Fibroblast of gingiva (primary cell): Measurements from ENCODE around the gene CAMTA1.

Experiments
- DNase-seq: peaks from one replicate; pipeline ENCODE4 v3.0.0-alpha.2; 2011; ENCODE audit warnings: low read depth

CAMTA1 gene

GRCh38 chr1:7077136-7077535, 291.9 kb downstream of the CAMTA1 start:
- no peak for DNase-seq

- no peak for DNase-seq
These were observed 292.7 kb downstream of the CAMTA1 start for GRCh38 chr1:7077970-7078369.

DNA sequence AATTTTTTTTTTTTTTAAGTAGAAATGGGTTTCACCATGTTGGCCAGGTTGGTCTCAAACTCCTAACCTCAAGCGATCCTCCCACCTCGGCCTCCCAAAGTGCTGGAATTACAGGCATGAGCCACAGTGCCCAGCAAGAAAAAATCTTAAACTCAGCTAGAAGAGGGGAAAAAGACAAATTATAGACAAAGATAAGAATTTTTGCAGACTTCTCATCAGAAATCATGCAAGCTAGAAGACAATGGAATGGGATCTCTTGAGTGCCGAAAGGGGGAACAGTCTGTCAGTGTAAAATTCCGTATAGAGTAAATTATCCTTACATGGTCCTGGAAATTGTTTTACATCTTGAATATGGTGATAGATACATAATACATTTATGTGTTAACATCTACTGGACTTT, 294.4 kb downstream of the CAMTA1 start:
- no peak for DNase-seq

DNA sequence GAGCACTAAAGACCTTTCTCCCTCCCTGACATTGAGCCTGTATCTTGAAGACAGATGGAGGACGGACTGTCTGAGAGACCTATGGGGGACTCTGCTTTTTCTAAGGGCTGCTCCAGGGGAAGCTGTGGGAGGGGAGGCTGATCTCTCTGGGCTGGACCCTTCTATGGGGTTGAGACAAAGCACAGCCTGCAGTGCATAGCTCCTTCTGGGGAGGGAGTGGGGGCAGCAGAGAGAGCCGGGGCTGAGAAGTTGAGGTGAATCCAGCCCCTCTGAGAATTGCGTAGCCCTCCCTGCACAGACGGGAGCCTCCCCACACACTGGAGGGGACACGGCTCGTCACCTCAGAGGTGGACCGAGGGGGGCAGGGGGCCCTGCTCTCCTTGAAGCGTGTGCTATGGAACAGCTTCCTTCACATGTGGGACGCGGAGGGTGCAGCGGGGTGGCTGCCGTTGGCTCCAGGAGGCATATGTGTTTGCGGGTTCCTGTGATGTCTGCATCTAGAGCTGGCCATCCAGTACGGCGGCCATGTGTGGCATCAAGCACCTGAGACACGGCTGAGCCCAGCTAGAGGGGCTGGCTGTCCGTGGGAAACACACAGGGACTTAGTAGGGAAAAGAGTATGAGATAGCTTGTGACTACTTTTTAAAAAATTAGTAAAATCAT, 299.1 kb downstream of the CAMTA1 start:
- DNase-seq: no peak

- DNase-seq: no peak
These were observed 300.3 kb downstream of the CAMTA1 start for GRCh38 chr1:7085521-7085920.

DNA sequence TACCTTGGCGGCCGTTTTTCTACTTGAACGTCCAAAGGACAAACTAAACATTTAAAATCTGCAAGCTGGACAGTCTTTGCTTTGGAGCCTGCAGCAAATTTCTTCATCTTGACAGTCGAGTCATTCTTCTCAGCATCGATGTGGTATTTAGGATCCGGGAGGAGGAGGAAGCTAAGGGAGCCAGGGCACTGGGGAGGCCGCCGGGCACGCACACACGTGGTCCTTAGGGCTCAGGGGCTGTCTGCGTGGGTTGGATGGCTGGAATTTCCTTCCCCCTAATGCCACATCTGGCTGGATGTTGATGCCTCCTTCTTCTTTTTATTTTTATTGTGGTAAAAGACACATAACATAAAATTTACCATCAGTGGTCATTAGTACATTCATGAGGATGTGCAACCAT, 300.9 kb downstream of the CAMTA1 start:
- DNase-seq: no peak

GRCh38 chr1:7087888-7088287, 302.6 kb downstream of the CAMTA1 start:
- DNase-seq: no peak

GRCh38 chr1:7089497-7089896, 304.2 kb downstream of the CAMTA1 start:
- no peak for DNase-seq

- no peak for DNase-seq
These were observed 308.0 kb downstream of the CAMTA1 start for GRCh38 chr1:7093297-7093696.

- no peak for DNase-seq
These were observed 308.8 kb downstream of the CAMTA1 start for GRCh38 chr1:7094086-7094485.

DNA sequence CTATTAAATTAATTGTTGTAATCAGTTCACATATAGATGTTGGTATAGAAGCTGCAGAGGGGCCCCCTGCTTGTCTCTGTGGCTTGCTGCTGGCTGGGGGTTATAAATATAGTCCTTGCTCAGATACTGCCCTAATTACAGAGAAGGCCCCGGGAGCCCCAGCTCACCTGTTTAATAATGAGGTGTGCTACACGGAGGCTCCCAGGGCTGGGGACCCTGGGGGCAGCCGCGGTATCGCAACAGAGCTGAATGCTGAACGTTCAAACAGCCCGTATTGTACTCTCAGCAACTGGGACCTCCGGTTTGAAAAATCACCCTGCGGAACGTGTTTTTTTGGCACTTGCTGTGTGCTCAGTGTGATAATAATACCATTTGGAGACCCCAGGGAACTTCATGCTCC, 309.3 kb downstream of the CAMTA1 start:
- DNase-seq: no peak

DNA sequence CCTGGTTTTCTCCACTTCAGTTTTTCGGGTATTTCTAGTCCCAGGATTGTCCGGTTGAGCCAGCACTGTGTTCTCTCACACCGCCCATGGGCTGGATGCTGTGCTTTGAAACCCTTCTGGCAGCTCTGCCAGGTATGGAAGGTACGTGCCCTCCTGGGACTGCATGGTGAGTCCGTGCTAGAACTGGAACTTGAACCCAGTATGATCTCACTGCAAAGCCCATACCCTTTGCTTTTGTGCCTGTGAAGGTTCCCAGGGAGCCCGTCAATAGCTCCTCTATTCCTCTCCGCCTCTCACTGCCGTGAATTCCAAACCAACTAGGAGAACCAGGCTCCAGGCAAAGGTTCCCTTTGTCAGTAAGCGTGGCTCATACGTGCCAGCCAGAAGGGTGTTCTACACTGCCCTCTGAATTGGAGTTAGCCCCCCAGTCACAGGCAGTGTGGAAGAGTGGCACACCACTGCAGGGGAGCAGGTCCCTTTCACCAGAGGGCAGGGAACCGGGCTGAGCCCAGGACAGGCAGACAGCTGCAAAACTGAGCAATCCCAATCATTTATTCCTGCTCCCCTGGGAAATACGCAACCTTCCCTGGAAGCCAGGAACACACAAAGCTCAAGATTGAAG, 310.2 kb downstream of the CAMTA1 start:
- DNase-seq: no peak

GRCh38 chr1:7097938-7098592, 312.8 kb downstream of the CAMTA1 start:
- DNase-seq: no peak

GRCh38 chr1:7098641-7099040, 313.4 kb downstream of the CAMTA1 start:
- no peak for DNase-seq

- DNase-seq: no peak
These were observed 315.2 kb downstream of the CAMTA1 start for GRCh38 chr1:7100479-7100878.

GRCh38 chr1:7101187-7101586, 315.9 kb downstream of the CAMTA1 start:
- DNase-seq: no peak

- DNase-seq: no peak
These were observed 318.1 kb downstream of the CAMTA1 start for GRCh38 chr1:7103361-7103782.

GRCh38 chr1:7103874-7104273, 318.6 kb downstream of the CAMTA1 start:
- no peak for DNase-seq

DNA sequence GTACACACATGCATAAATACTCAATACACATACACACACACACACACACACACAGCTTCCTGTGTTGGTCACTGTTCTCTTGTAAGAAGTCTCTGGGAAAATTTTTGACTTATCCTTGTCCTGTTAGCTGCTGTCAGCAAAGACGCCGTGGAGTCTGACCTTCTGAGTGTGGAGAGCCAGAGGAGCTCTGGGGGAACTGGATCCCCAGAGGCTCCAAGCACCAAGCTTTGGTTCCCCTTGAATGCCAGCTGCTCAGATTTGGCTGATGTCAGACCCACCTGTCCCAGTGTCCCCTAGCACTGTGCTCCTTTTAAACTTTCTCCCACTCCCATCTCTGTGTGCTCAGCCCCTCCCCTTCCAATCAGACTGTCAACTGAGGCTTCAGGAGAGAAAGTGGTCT, 319.1 kb downstream of the CAMTA1 start:
- DNase-seq: no peak

GRCh38 chr1:7105269-7105668, 320.0 kb downstream of the CAMTA1 start:
- no peak for DNase-seq

GRCh38 chr1:7106442-7107108, 321.3 kb downstream of the CAMTA1 start:
- no peak for DNase-seq

DNA sequence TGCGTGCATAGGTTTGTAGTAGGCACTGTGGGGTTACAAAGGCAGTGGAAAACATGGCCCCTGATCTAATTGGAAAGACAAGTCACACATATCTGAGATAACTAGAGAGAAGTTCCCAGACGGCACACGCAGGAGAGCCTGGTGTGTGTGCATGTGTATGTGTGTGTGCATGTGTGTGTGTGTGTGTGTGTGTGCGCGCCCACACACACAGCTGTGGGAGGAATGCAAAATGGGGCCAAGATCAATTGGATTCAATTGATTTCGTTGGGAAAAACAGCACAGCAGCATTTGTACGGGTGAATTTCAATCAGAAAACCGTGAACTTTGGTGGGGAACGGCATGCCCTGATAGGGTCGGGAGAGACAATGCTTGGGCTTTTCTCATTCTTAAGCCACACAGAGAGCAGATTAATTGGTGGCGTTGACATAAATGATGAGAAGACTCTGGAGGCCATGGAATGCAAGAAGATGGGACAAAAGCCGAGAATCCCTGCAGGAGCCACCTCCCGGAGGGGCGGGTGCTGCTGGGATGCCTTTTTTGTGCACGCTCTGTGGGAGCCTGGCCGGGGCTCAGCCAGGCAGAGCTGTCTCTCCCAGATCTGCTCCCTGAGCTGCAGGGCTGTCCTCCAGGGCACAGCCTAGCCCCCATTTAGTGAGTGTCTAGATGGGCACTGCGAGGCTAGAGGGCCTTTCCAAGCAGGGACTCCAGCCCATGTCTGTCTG, 322.0 kb downstream of the CAMTA1 start:
- no peak for DNase-seq
